GM12891 (cell line): ENCODE measurements around the gene TMEM61.

Experiments
- POLR2A ChIP-seq: IDR thresholded peaks from 2 replicates; pipeline ENCODE4 v1.6.1; 2011; ENCODE audit warnings: low read depth, low read length, control low read depth
- POLR2AphosphoS5 ChIP-seq: IDR thresholded peaks from 2 replicates; pipeline ENCODE4 v1.6.1; 2011; ENCODE audit warnings: low read depth, low read length, control low read depth
- SPI1 ChIP-seq: IDR thresholded peaks from 2 replicates; pipeline ENCODE4 v1.6.1; 2011; ENCODE audit warnings: low read depth, low read length, control low read depth
- TAF1 ChIP-seq: IDR thresholded peaks from 2 replicates; pipeline ENCODE4 v1.6.1; 2011; ENCODE audit warnings: low read depth, low read length, control low read depth

- TF ChIP-seq POLR2A: no peak
- no peak for TF ChIP-seq TAF1
- TF ChIP-seq SPI1: no peak
- no peak for TF ChIP-seq POLR2AphosphoS5
Observed at GRCh38 chr1:55002686-55003085, 22.3 kb downstream of the TMEM61 start.
